ENCODE data around the gene ANKRD34A. TPM values are rescaled to one million over a fixed set of nuclear protein-coding genes. Genes with fewer than 3 reads are reported as not detected.

ANKRD34A gene
- total and polyA plus RNA-seq, 2 of the 13 experiments (the other 11 are each of a cell fraction or from before 2014, with no cell fraction given): 0.05 to 0.07 TPM

DNA sequence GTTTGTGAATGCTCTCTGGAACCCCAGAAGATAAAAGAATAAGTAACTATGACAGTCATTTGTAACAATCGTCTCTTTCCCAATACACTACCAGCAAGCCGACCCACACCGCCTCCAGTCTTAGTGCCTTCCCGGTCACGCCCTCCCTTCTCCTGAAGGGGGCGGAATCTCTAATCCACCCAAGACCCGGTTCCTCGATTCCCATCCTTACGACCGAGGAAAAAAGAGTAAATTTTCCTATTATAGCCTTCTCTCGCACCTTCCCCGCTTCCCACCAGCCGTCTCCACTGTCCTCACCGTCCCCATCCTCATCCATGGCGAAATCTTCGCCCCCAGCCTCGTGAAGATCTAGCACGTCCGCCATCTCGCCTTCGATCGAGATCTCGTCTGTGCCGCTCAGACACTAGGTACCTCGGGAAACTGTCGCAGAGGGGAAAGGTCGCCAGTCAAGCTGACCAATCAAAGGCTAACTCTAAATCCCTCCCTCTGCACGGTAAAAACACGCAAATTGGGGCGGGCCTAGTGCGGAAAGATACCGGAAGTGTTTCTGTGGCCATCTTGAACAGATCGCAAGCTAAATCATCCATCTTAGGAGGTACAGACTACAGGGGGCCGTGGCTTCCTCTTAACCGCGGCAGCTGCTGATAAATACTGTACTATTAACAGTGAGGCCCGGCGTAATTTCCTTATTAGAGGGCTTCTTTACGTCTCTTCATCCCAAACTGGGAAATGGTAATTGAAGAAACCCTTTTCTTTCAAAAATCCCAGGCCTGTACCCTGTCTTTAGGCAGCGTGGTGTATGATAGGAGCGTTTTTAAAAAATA lies 37.1 kb downstream of the ANKRD34A start, which contains the start of gene RBM8A (continued):
- TF ChIP-seq FOXK2 (IDR thresholded peaks at IDR 0.05) (no peak; the same call in none of the 2 replicates), RAD21 (CRISPR knock-in tag; IDR thresholded peaks at IDR 0.05) (no peak; the same call in 1 of the 2 replicates), NR2F1 (CRISPR knock-in tag; IDR thresholded peaks at IDR 0.05) (peak in 1 of 2 experiments; percentile 6; a peak in 1 of 4 replicates), SP1 (IDR thresholded peaks at IDR 0.05) (no peak), SP1 (CRISPR knock-in tag; IDR thresholded peaks at IDR 0.05) (peak; percentile 63; the same call in 1 of the 2 replicates), ZNF10 (CRISPR knock-in tag; IDR thresholded peaks at IDR 0.05; ENCODE audit: borderline replicate concordance, low read depth) (no peak), AGO2 (optimal IDR thresholded peaks at IDR 0.05; ENCODE audit: low read depth, low read length) (no peak), ZFP36L1 (CRISPR knock-in tag; IDR thresholded peaks at IDR 0.05) (peak; percentile 67; the same call in 1 of the 2 replicates), RXRB (CRISPR knock-in tag; IDR thresholded peaks at IDR 0.05; ENCODE audit: borderline replicate concordance) (peak; percentile 59; the same call in 1 of the 2 replicates), SAFB2 (CRISPR knock-in tag; IDR thresholded peaks at IDR 0.05; ENCODE audit: borderline replicate concordance, low read depth) (0 out of 2 replicates have a peak, but pooled peaks have one; percentile 70), ZBTB8A (CRISPR knock-in tag; IDR thresholded peaks at IDR 0.05; ENCODE audit: borderline replicate concordance, low read depth) (no peak), MZF1 (CRISPR knock-in tag; IDR thresholded peaks at IDR 0.05; ENCODE audit: borderline replicate concordance) (no peak)
- TF ChIP-seq, protein P1, sequence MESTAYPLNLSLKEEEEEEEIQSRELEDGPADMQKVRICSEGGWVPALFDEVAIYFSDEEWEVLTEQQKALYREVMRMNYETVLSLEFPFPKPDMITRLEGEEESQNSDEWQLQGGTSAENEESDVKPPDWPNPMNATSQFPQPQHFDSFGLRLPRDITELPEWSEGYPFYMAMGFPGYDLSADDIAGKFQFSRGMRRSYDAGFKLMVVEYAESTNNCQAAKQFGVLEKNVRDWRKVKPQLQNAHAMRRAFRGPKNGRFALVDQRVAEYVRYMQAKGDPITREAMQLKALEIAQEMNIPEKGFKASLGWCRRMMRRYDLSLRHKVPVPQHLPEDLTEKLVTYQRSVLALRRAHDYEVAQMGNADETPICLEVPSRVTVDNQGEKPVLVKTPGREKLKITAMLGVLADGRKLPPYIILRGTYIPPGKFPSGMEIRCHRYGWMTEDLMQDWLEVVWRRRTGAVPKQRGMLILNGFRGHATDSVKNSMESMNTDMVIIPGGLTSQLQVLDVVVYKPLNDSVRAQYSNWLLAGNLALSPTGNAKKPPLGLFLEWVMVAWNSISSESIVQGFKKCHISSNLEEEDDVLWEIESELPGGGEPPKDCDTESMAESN (CRISPR knock-in tag; conservative IDR thresholded peaks at IDR 0.05): no peak; the same call in 1 of the 2 replicates
- TF ChIP-seq, protein P2, sequence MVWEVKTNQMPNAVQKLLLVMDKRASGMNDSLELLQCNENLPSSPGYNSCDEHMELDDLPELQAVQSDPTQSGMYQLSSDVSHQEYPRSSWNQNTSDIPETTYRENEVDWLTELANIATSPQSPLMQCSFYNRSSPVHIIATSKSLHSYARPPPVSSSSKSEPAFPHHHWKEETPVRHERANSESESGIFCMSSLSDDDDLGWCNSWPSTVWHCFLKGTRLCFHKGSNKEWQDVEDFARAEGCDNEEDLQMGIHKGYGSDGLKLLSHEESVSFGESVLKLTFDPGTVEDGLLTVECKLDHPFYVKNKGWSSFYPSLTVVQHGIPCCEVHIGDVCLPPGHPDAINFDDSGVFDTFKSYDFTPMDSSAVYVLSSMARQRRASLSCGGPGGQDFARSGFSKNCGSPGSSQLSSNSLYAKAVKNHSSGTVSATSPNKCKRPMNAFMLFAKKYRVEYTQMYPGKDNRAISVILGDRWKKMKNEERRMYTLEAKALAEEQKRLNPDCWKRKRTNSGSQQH (CRISPR knock-in tag; IDR thresholded peaks at IDR 0.05; ENCODE audit: low read depth): peak; percentile 49; the same call in 1 of the 2 replicates
- TF ChIP-seq, protein P3, sequence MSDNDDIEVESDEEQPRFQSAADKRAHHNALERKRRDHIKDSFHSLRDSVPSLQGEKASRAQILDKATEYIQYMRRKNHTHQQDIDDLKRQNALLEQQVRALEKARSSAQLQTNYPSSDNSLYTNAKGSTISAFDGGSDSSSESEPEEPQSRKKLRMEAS (IDR thresholded peaks at IDR 0.05): peak; percentile 86
- TF ChIP-seq, protein P4, sequence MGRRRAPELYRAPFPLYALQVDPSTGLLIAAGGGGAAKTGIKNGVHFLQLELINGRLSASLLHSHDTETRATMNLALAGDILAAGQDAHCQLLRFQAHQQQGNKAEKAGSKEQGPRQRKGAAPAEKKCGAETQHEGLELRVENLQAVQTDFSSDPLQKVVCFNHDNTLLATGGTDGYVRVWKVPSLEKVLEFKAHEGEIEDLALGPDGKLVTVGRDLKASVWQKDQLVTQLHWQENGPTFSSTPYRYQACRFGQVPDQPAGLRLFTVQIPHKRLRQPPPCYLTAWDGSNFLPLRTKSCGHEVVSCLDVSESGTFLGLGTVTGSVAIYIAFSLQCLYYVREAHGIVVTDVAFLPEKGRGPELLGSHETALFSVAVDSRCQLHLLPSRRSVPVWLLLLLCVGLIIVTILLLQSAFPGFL (CRISPR knock-in tag; IDR thresholded peaks at IDR 0.05): no peak
- TF ChIP-seq, protein P5, sequence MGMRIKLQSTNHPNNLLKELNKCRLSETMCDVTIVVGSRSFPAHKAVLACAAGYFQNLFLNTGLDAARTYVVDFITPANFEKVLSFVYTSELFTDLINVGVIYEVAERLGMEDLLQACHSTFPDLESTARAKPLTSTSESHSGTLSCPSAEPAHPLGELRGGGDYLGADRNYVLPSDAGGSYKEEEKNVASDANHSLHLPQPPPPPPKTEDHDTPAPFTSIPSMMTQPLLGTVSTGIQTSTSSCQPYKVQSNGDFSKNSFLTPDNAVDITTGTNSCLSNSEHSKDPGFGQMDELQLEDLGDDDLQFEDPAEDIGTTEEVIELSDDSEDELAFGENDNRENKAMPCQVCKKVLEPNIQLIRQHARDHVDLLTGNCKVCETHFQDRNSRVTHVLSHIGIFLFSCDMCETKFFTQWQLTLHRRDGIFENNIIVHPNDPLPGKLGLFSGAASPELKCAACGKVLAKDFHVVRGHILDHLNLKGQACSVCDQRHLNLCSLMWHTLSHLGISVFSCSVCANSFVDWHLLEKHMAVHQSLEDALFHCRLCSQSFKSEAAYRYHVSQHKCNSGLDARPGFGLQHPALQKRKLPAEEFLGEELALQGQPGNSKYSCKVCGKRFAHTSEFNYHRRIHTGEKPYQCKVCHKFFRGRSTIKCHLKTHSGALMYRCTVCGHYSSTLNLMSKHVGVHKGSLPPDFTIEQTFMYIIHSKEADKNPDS (CRISPR knock-in tag; IDR thresholded peaks at IDR 0.05): no peak
- TF ChIP-seq, protein P6, sequence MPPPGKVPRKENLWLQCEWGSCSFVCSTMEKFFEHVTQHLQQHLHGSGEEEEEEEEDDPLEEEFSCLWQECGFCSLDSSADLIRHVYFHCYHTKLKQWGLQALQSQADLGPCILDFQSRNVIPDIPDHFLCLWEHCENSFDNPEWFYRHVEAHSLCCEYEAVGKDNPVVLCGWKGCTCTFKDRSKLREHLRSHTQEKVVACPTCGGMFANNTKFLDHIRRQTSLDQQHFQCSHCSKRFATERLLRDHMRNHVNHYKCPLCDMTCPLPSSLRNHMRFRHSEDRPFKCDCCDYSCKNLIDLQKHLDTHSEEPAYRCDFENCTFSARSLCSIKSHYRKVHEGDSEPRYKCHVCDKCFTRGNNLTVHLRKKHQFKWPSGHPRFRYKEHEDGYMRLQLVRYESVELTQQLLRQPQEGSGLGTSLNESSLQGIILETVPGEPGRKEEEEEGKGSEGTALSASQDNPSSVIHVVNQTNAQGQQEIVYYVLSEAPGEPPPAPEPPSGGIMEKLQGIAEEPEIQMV (CRISPR knock-in tag; IDR thresholded peaks at IDR 0.05; ENCODE audit: low read depth): peak; percentile 83
